Panc1 (cell line): ENCODE results near the gene FKBP9. TPM values are rescaled to one million over a fixed set of nuclear protein-coding genes. Genes with fewer than 3 reads are reported as not detected.

Source experiments
- ATAC-seq: fragments of 200-7000 bp; cut with Tn5 transposase; 2 replicates; pipeline ENCODE4 v1.9.1; 2020; ENCODE audit warnings: mild to moderate bottlenecking, moderate library complexity
- Bru-seq: library from RNA; stranded (reverse); fragments of 400-500 nt; gene quantifications from one replicate; lab custom pipeline; 2021; lab: Mats Ljungman, UMichigan
- BruChase-seq, 2 experiments: library from RNA; stranded (reverse); fragments of 400-500 nt; gene quantifications; one replicate each; lab custom pipeline; 2021; lab: Mats Ljungman, UMichigan
- BruUV-seq: library from RNA; stranded (reverse); fragments of 400-500 nt; replicated peaks from 2 replicates; lab custom pipeline; 2021; lab: Mats Ljungman, UMichigan
- CTCF ChIA-PET: fragments of 300-600 bp; sonication (Branson Sonifier 250); formaldehyde crosslinking; loops from one replicate; lab custom pipeline; 2022; ENCODE audit warnings: antibody characterized with exemption; lab: Charles Lee
- POLR2A ChIA-PET: fragments of 300-600 bp; sonication (Branson Sonifier 250); formaldehyde crosslinking; loops from one replicate; lab custom pipeline; 2022; ENCODE audit warnings: antibody characterized with exemption; lab: Charles Lee
- DNase-seq: peaks from one replicate; pipeline ENCODE4 v3.0.0-alpha.2; 2010; ENCODE audit warnings: low read depth, low spot score
- H3K27ac ChIP-seq: 2 replicates; pipeline ENCODE4 v1.5.1; 2011; ENCODE audit warnings: mild to moderate bottlenecking, low read length, inconsistent platforms
- H3K27me3 ChIP-seq: fragments of 200-500 bp; sonication (Bioruptor generic); 2 replicates; pipeline ENCODE4 v1.6.0; 2014; ENCODE audit warnings: low read length, inconsistent platforms; ENCODE audit not compliant: control insufficient read depth, insufficient read depth
- H3K36me3 ChIP-seq: fragments of 200-500 bp; sonication (Bioruptor generic); 2 replicates; pipeline ENCODE4 v1.5.1; 2014; ENCODE audit warnings: inconsistent platforms, mild to moderate bottlenecking, low read length, moderate library complexity; ENCODE audit not compliant: control insufficient read depth, insufficient read depth
- H3K4me1 ChIP-seq: 2 replicates; pipeline ENCODE4 v1.5.1; 2011; ENCODE audit warnings: inconsistent platforms, mild to moderate bottlenecking, low read length, moderate library complexity; ENCODE audit not compliant: control insufficient read depth, insufficient read depth
- H3K4me3 ChIP-seq, 2 experiments: 2 replicates each; pipeline ENCODE4 v1.5.1; 2011 to 2012; ENCODE audit warnings: low read depth in 2 of 2, low read length in 2 of 2, mild to moderate bottlenecking in 2 of 2, inconsistent platforms in 1 of 2, moderate library complexity in 1 of 2
- H3K9me3 ChIP-seq: fragments of 200-500 bp; sonication (Bioruptor generic); 2 replicates; pipeline ENCODE4 v1.5.1; 2014; ENCODE audit warnings: low read depth, mild to moderate bottlenecking, inconsistent platforms, low read length, moderate library complexity; ENCODE audit not compliant: control insufficient read depth, insufficient read depth
- POLR2AphosphoS5 ChIP-seq: IDR thresholded peaks from 2 replicates; pipeline ENCODE4 v1.6.1; 2012; ENCODE audit warnings: mild to moderate bottlenecking, low read depth, low read length, moderate library complexity
- SIN3A ChIP-seq: IDR thresholded peaks from 2 replicates; pipeline ENCODE4 v1.6.1; 2012; ENCODE audit warnings: low read depth, mild to moderate bottlenecking, low read length, moderate library complexity, borderline replicate concordance; ENCODE audit not compliant: insufficient read depth
- TCF7L2 ChIP-seq: IDR thresholded peaks from 2 replicates; pipeline ENCODE4 v1.6.1; 2011; ENCODE audit warnings: mild to moderate bottlenecking, low read depth, low read length, inconsistent platforms
- in situ Hi-C: cut with HindIII; loops from 2 replicates; pipeline ENCODE4 v1.10.0; 2016; ENCODE audit warnings: low sequenced_read_pairs, low pct_unique_long_range_greater_than_20kb
- intact Hi-C: fragments of 100-400 bp; cut with micrococcal nuclease; formaldehyde crosslinking; loops from one replicate; pipeline ENCODE4 v1.10.0; 2022; ENCODE audit not compliant: unreplicated experiment
- long read RNA-seq: library from polyadenylated mRNA; unstranded; transcript quantifications from one replicate; pipeline ENCODE4 v2.0.0, GENCODE V29; 2021; ENCODE audit not compliant: unreplicated experiment
- polyA plus RNA-seq: library from polyadenylated mRNA; unstranded; fragments of >200 nt; gene quantifications from one replicate; pipeline ENCODE4 v1.2.1, GENCODE V29; 2012; ENCODE audit warnings: missing spikeins; ENCODE audit not compliant: insufficient read length
- total RNA-seq: library from RNA; stranded (reverse); gene quantifications from one replicate; pipeline ENCODE4 v1.2.1, GENCODE V29; 2021; ENCODE audit not compliant: unreplicated experiment
- TF ChIP-seq, protein P1 (sequence below), 2 experiments: IDR thresholded peaks; 2 replicates each; pipeline ENCODE4 v1.6.1; 2011 to 2012; ENCODE audit warnings: low read depth in 2 of 2, control low read depth in 1 of 2, low read length in 1 of 2, mild to moderate bottlenecking in 1 of 2, moderate library complexity in 1 of 2; ENCODE audit not compliant: insufficient read depth in 1 of 2
- TF ChIP-seq, protein P2 (sequence below): fragments of 450-650 bp; IDR thresholded peaks from 2 replicates; pipeline ENCODE4 v1.5.1; 2017; ENCODE audit warnings: mild to moderate bottlenecking

FKBP9 gene, protein sequence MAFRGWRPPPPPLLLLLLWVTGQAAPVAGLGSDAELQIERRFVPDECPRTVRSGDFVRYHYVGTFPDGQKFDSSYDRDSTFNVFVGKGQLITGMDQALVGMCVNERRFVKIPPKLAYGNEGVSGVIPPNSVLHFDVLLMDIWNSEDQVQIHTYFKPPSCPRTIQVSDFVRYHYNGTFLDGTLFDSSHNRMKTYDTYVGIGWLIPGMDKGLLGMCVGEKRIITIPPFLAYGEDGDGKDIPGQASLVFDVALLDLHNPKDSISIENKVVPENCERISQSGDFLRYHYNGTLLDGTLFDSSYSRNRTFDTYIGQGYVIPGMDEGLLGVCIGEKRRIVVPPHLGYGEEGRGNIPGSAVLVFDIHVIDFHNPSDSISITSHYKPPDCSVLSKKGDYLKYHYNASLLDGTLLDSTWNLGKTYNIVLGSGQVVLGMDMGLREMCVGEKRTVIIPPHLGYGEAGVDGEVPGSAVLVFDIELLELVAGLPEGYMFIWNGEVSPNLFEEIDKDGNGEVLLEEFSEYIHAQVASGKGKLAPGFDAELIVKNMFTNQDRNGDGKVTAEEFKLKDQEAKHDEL
- total RNA-seq: 183 TPM
- polyA plus RNA-seq: 160 TPM
- percentile 74 among the genes with signal in this experiment for Bru-seq, nascent RNA
- BruChase-seq, experiment 1, labeled RNA remaining after a 2-hour chase: percentile 77 among the genes with signal in this experiment
- percentile 84 among the genes with signal in this experiment for BruChase-seq, experiment 2, labeled RNA remaining after a 6-hour chase
- long read RNA-seq, transcript FKBP9-214 (11 exons, 3,621 nt): minor isoform, 7 of 383 reads
- long read RNA-seq, transcript FKBP9-201 (10 exons, 3,462 nt): major isoform, 305 of 383 reads
- long read RNA-seq, partial matches to known transcripts: 14 of 383 reads
- long read RNA-seq, other reads (novel, unspliced or antisense): 53 of 383 reads

DNA sequence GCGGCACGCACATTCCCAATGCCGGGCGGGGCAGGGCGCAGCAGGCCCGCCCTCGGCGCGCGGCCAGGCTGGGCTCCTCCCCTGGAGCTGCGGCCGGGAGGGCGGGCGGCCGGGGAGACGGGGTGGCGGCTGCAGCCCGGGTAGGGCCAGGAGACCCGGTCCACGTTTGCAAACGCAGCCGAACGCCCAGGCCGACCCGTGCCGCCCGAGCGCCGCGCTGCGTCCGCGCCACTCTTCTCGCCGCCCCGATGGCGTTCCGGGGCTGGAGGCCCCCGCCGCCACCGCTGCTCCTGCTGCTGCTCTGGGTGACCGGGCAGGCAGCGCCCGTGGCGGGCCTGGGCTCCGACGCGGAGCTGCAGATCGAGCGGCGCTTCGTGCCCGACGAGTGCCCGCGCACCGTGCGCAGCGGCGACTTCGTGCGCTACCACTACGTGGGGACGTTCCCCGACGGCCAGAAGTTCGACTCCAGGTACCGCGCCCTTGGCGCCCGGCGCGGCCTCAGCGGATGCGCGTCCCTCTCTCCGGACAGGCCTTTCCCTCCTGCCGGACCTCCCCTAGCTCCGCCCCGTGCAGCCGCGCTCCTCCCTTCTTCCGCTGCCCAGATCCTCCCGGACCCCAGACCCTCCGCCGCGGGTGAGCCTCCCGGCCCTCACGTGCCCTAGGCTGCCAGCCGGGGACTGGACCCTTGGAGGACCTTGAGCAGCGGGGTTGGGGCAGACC is at the start of gene FKBP9:
FKBP9 (plus strand) TSS at position 115 of the 720 bp plus-strand sequence; CDS start at position 249, 134 bp downstream.
- CTCF ChIA-PET: no interaction called here
- POLR2A ChIA-PET: no interaction called here

More for the DNA sequence above, at the start of gene FKBP9:
- Histone ChIP-seq H3K9me3 (no peaks in the 10 kb centered on the region), H3K27me3 (no peaks in the 10 kb centered on the region), H3K36me3 (peaks cover 3% of the 10 kb centered on the region; the same call in 1 of the 2 replicates), H3K4me3 (peak within 1 kb of the TSS; percentile 92 to 95), H3K27ac (peak within 1 kb of the TSS; percentile 98), H3K4me1 (peaks cover 10% of the 10 kb centered on the region)
- intact Hi-C loops (loop anchor here (5.0 to 10.0 kb wide), 2 partner anchors 87 to 150 kb away; partner anchors contain the start of gene RP9), in situ Hi-C loops (no loop called here)
- peak; percentile 42 for DNase-seq
- peak; percentile 94 for ATAC-seq
- TF ChIP-seq SIN3A (peak; percentile 75; the same call in 1 of the 2 replicates), TCF7L2 (no peak), POLR2AphosphoS5 (peak; percentile 43)
- TF ChIP-seq, protein P1, sequence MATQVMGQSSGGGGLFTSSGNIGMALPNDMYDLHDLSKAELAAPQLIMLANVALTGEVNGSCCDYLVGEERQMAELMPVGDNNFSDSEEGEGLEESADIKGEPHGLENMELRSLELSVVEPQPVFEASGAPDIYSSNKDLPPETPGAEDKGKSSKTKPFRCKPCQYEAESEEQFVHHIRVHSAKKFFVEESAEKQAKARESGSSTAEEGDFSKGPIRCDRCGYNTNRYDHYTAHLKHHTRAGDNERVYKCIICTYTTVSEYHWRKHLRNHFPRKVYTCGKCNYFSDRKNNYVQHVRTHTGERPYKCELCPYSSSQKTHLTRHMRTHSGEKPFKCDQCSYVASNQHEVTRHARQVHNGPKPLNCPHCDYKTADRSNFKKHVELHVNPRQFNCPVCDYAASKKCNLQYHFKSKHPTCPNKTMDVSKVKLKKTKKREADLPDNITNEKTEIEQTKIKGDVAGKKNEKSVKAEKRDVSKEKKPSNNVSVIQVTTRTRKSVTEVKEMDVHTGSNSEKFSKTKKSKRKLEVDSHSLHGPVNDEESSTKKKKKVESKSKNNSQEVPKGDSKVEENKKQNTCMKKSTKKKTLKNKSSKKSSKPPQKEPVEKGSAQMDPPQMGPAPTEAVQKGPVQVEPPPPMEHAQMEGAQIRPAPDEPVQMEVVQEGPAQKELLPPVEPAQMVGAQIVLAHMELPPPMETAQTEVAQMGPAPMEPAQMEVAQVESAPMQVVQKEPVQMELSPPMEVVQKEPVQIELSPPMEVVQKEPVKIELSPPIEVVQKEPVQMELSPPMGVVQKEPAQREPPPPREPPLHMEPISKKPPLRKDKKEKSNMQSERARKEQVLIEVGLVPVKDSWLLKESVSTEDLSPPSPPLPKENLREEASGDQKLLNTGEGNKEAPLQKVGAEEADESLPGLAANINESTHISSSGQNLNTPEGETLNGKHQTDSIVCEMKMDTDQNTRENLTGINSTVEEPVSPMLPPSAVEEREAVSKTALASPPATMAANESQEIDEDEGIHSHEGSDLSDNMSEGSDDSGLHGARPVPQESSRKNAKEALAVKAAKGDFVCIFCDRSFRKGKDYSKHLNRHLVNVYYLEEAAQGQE (IDR thresholded peaks at IDR 0.05; ENCODE audit: insufficient read depth in 1 of 2, low read depth in 2 of 2, low read length in 1 of 2): peak in 1 of 2 experiments; percentile 42; a peak in 1 of 4 replicates
- TF ChIP-seq, protein P2, sequence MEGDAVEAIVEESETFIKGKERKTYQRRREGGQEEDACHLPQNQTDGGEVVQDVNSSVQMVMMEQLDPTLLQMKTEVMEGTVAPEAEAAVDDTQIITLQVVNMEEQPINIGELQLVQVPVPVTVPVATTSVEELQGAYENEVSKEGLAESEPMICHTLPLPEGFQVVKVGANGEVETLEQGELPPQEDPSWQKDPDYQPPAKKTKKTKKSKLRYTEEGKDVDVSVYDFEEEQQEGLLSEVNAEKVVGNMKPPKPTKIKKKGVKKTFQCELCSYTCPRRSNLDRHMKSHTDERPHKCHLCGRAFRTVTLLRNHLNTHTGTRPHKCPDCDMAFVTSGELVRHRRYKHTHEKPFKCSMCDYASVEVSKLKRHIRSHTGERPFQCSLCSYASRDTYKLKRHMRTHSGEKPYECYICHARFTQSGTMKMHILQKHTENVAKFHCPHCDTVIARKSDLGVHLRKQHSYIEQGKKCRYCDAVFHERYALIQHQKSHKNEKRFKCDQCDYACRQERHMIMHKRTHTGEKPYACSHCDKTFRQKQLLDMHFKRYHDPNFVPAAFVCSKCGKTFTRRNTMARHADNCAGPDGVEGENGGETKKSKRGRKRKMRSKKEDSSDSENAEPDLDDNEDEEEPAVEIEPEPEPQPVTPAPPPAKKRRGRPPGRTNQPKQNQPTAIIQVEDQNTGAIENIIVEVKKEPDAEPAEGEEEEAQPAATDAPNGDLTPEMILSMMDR: no peak
- no TSS peak for BruUV-seq
